ENCODE data around the gene NIPAL1.

Gene NIPAL1

GRCh38 chr4:48028696-48029095 lies 12.1 kb downstream of the NIPAL1 start:
- no peak for DNase-seq

GRCh38 chr4:48030470-48030869 lies 13.9 kb downstream of the NIPAL1 start:
- no peak for DNase-seq

GRCh38 chr4:48031802-48032525 lies 15.4 kb downstream of the NIPAL1 start:
- DNase-seq = no peak

GRCh38 chr4:48032721-48033120 lies 16.1 kb downstream of the NIPAL1 start:
- DNase-seq = no peak

GRCh38 chr4:48033412-48033811 lies 16.8 kb downstream of the NIPAL1 start:
- no peak for DNase-seq

- DNase-seq = peak; percentile 38
Observed at GRCh38 chr4:48033825-48034413, 17.3 kb downstream of the NIPAL1 start.

GRCh38 chr4:48035952-48036351 lies 19.4 kb downstream of the NIPAL1 start:
- no peak for DNase-seq

GRCh38 chr4:48037117-48037462 lies 20.5 kb downstream of the NIPAL1 start:
- no peak for DNase-seq

- DNase-seq = no peak
Observed at GRCh38 chr4:48038666-48039065, 22.1 kb downstream of the NIPAL1 start.

GRCh38 chr4:48039561-48039960 lies 23.0 kb downstream of the NIPAL1 start:
- no peak for DNase-seq

- no peak for DNase-seq
Observed at GRCh38 chr4:48041535-48042137, 25.1 kb downstream of the NIPAL1 start.

- no peak for DNase-seq
Observed at GRCh38 chr4:48042979-48043461, 26.4 kb downstream of the NIPAL1 start.

- DNase-seq = no peak
Observed at GRCh38 chr4:48043504-48043903, 26.9 kb downstream of the NIPAL1 start.

GRCh38 chr4:48044298-48044697 lies 27.7 kb downstream of the NIPAL1 start:
- DNase-seq = no peak

GRCh38 chr4:48046059-48046458 lies 29.5 kb downstream of the NIPAL1 start:
- no peak for DNase-seq

GRCh38 chr4:48047421-48047844 lies 30.9 kb downstream of the NIPAL1 start:
- peak; percentile 36 for DNase-seq

GRCh38 chr4:48047896-48048295 lies 31.3 kb downstream of the NIPAL1 start:
- DNase-seq = no peak

- no peak for DNase-seq
Observed at GRCh38 chr4:48049483-48049882, 32.9 kb downstream of the NIPAL1 start.

- no peak for DNase-seq
Observed at GRCh38 chr4:48051078-48051477, 34.5 kb downstream of the NIPAL1 start.

- no peak for DNase-seq
Observed at GRCh38 chr4:48058617-48059530, 42.3 kb downstream of the NIPAL1 start.

GRCh38 chr4:48064349-48064748 lies 47.8 kb downstream of the NIPAL1 start:
- DNase-seq = no peak

GRCh38 chr4:48065587-48066052 lies 49.0 kb downstream of the NIPAL1 start:
- no peak for DNase-seq

- DNase-seq = no peak
Observed at GRCh38 chr4:48067536-48067935, 51.0 kb downstream of the NIPAL1 start.
